H1 (cell line): ENCODE measurements around the gene GRK5. TPM values are rescaled to one million over a fixed set of nuclear protein-coding genes. Genes with fewer than 3 reads are reported as not detected.

Experiments used
- CEBPB ChIP-seq: IDR thresholded peaks from 2 replicates; pipeline ENCODE4 v1.6.1; 2012; ENCODE audit warnings: low read depth, low read length
- CREB1 ChIP-seq: IDR thresholded peaks from 2 replicates; pipeline ENCODE4 v1.6.1; 2012; ENCODE audit warnings: inconsistent platforms
- CTBP2 ChIP-seq: IDR thresholded peaks from 2 replicates; pipeline ENCODE4 v1.7.0; 2011; ENCODE audit warnings: borderline replicate concordance, mild to moderate bottlenecking, moderate library complexity, mixed read lengths, low read length; ENCODE audit not compliant: insufficient read depth, insufficient read length
- EGR1 ChIP-seq: IDR thresholded peaks from 2 replicates; pipeline ENCODE4 v1.6.1; 2011; ENCODE audit warnings: low read depth, low read length, borderline replicate concordance
- JUND ChIP-seq: IDR thresholded peaks from 2 replicates; pipeline ENCODE4 v1.6.1; 2011; ENCODE audit warnings: mild to moderate bottlenecking, improper control_type of control experiment, low read length
- KDM4A ChIP-seq: IDR thresholded peaks from one replicate; pipeline ENCODE4 v1.7.1; 2012; ENCODE audit warnings: low read depth, mild to moderate bottlenecking, moderate library complexity, low read length, inconsistent platforms; ENCODE audit not compliant: severe bottlenecking
- MAFK ChIP-seq: IDR thresholded peaks from 2 replicates; pipeline ENCODE4 v1.6.1; 2012; ENCODE audit warnings: low read depth, mild to moderate bottlenecking, improper control_type of control experiment, low read length
- POLR2A ChIP-seq, 2 experiments: IDR thresholded peaks; 1 replicate in 1 of 2; 2 replicates in 1 of 2; pipeline ENCODE4 v1.6.1; 2011; ENCODE audit warnings: low read depth in 2 of 2, low read length in 2 of 2, mild to moderate bottlenecking in 2 of 2; ENCODE audit errors: control extremely low read depth in 1 of 2
- RBBP5 ChIP-seq: IDR thresholded peaks from 2 replicates; pipeline ENCODE4 v1.7.1; 2012; ENCODE audit warnings: low read depth, mild to moderate bottlenecking, inconsistent platforms, low read length, moderate library complexity, borderline replicate concordance
- YY1 ChIP-seq: IDR thresholded peaks from 2 replicates; pipeline ENCODE4 v1.6.1; 2011; ENCODE audit warnings: low read depth, mild to moderate bottlenecking, low read length
- ZNF274 ChIP-seq: IDR thresholded peaks from 2 replicates; pipeline ENCODE4 v1.7.0; 2012; ENCODE audit warnings: low read length, borderline replicate concordance; ENCODE audit errors: extremely low read depth
- polyA plus RNA-seq, 7 experiments: library from polyadenylated mRNA; depleted of rRNA in 3 of 7; stranded (reverse) in 5 of 7; unstranded in 2 of 7; fragments of >200 nt in 5 of 7; fragments of 200-250 nt in 2 of 7; gene quantifications; 1 replicate in 5 of 7; 2 replicates in 1 of 7; 4 replicates in 1 of 7; pipeline versions ENCODE4 v1.2.1 to v1.2.3, GENCODE V29; 2011 to 2013; ENCODE audit warnings: missing spikeins in 2 of 7, mixed read lengths in 2 of 7
- total RNA-seq: library from RNA; stranded (reverse); fragmentation: NEBNext Ultra II Directional; extraction: Animal tissue kit (Norgen Biotek cat#: 25700); gene quantifications from 2 replicates; pipeline ENCODE4 v1.2.1, GENCODE V29; 2021
- TF ChIP-seq, protein P1 (sequence below): fragments of 300-600 bp; sonication (generic); IDR thresholded peaks from 2 replicates; pipeline ENCODE4 v1.7.1; 2012; ENCODE audit warnings: low read length, moderate library complexity, mild to moderate bottlenecking, inconsistent platforms; ENCODE audit not compliant: insufficient replicate concordance

GRK5 gene
- total and polyA plus RNA-seq, 2 of the 8 experiments (the other 6 are each of a cell fraction or from before 2014, with no cell fraction given), result 0.54 to 2.5 TPM

DNA sequence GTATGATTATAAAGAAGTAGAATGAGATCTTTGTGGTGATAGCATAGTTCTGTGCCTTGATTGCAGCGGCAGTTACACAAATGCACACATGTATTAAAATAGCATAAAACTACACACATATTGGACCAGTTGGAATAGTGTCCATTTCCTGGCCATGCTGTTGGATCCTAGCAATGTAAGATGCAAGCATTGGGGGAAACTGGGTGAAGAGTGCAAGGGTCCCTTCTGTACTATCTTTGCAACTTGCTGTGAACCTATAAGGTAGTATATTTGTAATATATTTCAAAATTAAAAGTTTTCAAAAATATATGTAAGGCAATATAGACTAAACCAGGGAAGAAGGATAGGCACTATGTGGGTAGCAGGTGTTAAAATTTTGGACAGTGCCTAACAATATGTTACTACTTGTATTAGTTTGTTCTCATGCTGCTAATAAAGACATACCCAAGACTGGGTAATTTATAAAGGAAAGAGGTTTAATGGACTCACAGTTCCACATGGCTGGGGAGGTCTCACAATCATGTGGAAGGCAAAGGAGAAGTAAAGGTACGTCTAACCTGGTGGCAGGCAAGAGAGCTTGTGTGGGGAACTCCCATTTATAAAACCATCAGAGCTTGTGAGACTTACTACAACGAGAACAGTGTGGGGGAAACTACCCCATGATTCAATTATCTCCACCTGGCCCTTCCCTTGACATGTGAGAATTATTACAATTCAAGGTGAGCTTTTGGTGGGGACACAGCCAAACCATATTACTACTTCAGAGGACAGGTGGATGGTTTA lies 263.7 kb downstream of the GRK5 start (continued):
- TF ChIP-seq, protein P1, sequence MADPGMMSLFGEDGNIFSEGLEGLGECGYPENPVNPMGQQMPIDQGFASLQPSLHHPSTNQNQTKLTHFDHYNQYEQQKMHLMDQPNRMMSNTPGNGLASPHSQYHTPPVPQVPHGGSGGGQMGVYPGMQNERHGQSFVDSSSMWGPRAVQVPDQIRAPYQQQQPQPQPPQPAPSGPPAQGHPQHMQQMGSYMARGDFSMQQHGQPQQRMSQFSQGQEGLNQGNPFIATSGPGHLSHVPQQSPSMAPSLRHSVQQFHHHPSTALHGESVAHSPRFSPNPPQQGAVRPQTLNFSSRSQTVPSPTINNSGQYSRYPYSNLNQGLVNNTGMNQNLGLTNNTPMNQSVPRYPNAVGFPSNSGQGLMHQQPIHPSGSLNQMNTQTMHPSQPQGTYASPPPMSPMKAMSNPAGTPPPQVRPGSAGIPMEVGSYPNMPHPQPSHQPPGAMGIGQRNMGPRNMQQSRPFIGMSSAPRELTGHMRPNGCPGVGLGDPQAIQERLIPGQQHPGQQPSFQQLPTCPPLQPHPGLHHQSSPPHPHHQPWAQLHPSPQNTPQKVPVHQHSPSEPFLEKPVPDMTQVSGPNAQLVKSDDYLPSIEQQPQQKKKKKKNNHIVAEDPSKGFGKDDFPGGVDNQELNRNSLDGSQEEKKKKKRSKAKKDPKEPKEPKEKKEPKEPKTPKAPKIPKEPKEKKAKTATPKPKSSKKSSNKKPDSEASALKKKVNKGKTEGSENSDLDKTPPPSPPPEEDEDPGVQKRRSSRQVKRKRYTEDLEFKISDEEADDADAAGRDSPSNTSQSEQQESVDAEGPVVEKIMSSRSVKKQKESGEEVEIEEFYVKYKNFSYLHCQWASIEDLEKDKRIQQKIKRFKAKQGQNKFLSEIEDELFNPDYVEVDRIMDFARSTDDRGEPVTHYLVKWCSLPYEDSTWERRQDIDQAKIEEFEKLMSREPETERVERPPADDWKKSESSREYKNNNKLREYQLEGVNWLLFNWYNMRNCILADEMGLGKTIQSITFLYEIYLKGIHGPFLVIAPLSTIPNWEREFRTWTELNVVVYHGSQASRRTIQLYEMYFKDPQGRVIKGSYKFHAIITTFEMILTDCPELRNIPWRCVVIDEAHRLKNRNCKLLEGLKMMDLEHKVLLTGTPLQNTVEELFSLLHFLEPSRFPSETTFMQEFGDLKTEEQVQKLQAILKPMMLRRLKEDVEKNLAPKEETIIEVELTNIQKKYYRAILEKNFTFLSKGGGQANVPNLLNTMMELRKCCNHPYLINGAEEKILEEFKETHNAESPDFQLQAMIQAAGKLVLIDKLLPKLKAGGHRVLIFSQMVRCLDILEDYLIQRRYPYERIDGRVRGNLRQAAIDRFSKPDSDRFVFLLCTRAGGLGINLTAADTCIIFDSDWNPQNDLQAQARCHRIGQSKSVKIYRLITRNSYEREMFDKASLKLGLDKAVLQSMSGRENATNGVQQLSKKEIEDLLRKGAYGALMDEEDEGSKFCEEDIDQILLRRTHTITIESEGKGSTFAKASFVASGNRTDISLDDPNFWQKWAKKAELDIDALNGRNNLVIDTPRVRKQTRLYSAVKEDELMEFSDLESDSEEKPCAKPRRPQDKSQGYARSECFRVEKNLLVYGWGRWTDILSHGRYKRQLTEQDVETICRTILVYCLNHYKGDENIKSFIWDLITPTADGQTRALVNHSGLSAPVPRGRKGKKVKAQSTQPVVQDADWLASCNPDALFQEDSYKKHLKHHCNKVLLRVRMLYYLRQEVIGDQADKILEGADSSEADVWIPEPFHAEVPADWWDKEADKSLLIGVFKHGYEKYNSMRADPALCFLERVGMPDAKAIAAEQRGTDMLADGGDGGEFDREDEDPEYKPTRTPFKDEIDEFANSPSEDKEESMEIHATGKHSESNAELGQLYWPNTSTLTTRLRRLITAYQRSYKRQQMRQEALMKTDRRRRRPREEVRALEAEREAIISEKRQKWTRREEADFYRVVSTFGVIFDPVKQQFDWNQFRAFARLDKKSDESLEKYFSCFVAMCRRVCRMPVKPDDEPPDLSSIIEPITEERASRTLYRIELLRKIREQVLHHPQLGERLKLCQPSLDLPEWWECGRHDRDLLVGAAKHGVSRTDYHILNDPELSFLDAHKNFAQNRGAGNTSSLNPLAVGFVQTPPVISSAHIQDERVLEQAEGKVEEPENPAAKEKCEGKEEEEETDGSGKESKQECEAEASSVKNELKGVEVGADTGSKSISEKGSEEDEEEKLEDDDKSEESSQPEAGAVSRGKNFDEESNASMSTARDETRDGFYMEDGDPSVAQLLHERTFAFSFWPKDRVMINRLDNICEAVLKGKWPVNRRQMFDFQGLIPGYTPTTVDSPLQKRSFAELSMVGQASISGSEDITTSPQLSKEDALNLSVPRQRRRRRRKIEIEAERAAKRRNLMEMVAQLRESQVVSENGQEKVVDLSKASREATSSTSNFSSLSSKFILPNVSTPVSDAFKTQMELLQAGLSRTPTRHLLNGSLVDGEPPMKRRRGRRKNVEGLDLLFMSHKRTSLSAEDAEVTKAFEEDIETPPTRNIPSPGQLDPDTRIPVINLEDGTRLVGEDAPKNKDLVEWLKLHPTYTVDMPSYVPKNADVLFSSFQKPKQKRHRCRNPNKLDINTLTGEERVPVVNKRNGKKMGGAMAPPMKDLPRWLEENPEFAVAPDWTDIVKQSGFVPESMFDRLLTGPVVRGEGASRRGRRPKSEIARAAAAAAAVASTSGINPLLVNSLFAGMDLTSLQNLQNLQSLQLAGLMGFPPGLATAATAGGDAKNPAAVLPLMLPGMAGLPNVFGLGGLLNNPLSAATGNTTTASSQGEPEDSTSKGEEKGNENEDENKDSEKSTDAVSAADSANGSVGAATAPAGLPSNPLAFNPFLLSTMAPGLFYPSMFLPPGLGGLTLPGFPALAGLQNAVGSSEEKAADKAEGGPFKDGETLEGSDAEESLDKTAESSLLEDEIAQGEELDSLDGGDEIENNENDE, result no peak
- TF ChIP-seq CEBPB (no peak), ZNF274 (no peak), CTBP2 (no peak), RBBP5 (no peak), JUND (no peak), POLR2A (IDR thresholded peaks at IDR 0.05; ENCODE audit: control extremely low read depth in 1 of 2, low read depth in 2 of 2, low read length in 2 of 2) (no peak), CREB1 (no peak), KDM4A (no peak), MAFK (no peak), EGR1 (no peak), YY1 (no peak)
